Upper lobe of left lung (tissue), 6 donors: ENCODE results near the gene CATSPERD. TPM values are rescaled to one million over a fixed set of nuclear protein-coding genes. Genes with fewer than 3 reads are reported as not detected.

Experiments
- ATAC-seq, 2 donors: fragments of 200-7000 bp; cut with Tn5 transposase; one replicate each; pipeline ENCODE4 v1.9.1; 2022; ENCODE audit warnings: mild to moderate bottlenecking in 2 of 2, moderate library complexity in 2 of 2; ENCODE audit not compliant: low FRiP score in 2 of 2
- DNase-seq, 2 donors: peaks; one replicate each; pipeline ENCODE4 v3.0.0-alpha.2; 2019 to 2020
- H3K27ac ChIP-seq, 4 donors: fragments of 200-600 bp; sonication (generic); one replicate each; pipeline ENCODE4 v1.5.1; 2016 to 2019
- H3K27me3 ChIP-seq, 4 donors: fragments of 200-600 bp; sonication (generic); one replicate each; pipeline ENCODE4 v1.5.1; 2017 to 2019
- H3K36me3 ChIP-seq, 4 donors: fragments of 200-600 bp; sonication (generic); one replicate each; pipeline ENCODE4 v1.5.1; 2016 to 2019
- H3K4me1 ChIP-seq, 4 donors: fragments of 200-600 bp; sonication (generic); one replicate each; pipeline ENCODE4 v1.5.1; 2018 to 2019
- H3K4me3 ChIP-seq, 4 donors: fragments of 200-600 bp; sonication (generic); one replicate each; pipeline ENCODE4 v1.5.1; 2017 to 2019; ENCODE audit warnings: mild to moderate bottlenecking in 2 of 4, moderate library complexity in 1 of 4
- H3K9me3 ChIP-seq, 4 donors: fragments of 200-600 bp; sonication (generic); one replicate each; pipeline ENCODE4 v1.5.1; 2018 to 2019
- EP300 ChIP-seq, 4 donors: sonication (generic); formaldehyde crosslinking; IDR thresholded peaks; one replicate each; pipeline ENCODE4 v1.5.1; 2017; ENCODE audit warnings: antibody characterized with exemption in 4 of 4, control low read depth in 2 of 4
- POLR2A ChIP-seq, 4 donors: fragments of 450-650 bp; IDR thresholded peaks; one replicate each; pipeline ENCODE4 v1.5.1; 2016 to 2017; ENCODE audit warnings: antibody characterized with exemption in 4 of 4, mild to moderate bottlenecking in 2 of 4
- POLR2AphosphoS5 ChIP-seq, 2 donors: sonication (generic); formaldehyde crosslinking; IDR thresholded peaks; one replicate each; pipeline ENCODE4 v1.5.1; 2017; ENCODE audit warnings: antibody characterized with exemption in 2 of 2
- WGBS, 2 donors: methylation state at CpG; one replicate each; pipeline ENCODE4 v1.1.5; 2017 to 2018; 5-methylcytosine and 5-hydroxymethylcytosine counted together
- total RNA-seq, 6 donors: library from RNA; depleted of rRNA in 4 of 6; stranded (reverse); fragments of >200 nt in 4 of 6; gene quantifications; one replicate each; pipeline versions ENCODE4 v1.1.0 to v1.2.1, GENCODE V29; 2016 to 2021
- TF ChIP-seq, protein P1 (sequence below), 6 experiments: fragments of 450-650 bp in 4 of 6; fragments of 200-600 bp in 2 of 6; sonication (generic) in 2 of 6; IDR thresholded peaks; one replicate each; pipeline ENCODE4 v1.5.1; 2016 to 2019; ENCODE audit warnings: antibody characterized with exemption in 6 of 6
- donor health status: DM: no; HTN: no; CAD: no; lungs with moderate emphysema.
- donor health status: DM: no; HTN: yes; CAD: no; lungs with severe emphysema.

CATSPERD gene
- total RNA-seq, 6 donors from 2014 or later, result 1.1 to 5.9 (median 1.7) TPM; not detected in 3

DNA sequence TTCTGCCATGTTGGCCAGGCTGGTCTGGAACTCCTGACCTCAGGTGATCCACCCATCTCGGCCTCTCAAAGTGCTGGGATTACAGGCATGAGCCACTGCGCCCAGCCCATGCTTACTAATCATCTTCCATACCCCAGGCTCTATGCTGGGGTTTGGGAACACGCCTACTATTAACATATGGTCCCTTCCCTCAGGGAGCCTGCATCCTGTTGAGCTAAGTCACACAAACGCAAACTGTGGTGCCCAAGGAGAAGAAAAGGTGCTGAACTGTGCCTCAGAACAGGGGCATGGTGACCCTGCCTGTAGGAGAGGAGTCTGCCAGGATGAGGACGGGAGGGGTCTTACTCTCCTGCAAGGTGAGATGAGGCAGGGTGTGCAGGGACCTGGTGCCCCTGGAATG lies 45.7 kb upstream of the CATSPERD start:
- Histone ChIP-seq H3K27me3 (no peaks in the 10 kb centered on the region), H3K9me3 (no peaks in the 10 kb centered on the region), H3K4me3 (no peak overlapping the region), H3K36me3 (peaks cover 0 to 18% (median 11%) of the 10 kb centered on the region in 4 donors), H3K4me1 (peaks cover 8 to 9% (median 8%) of the 10 kb centered on the region in 4 donors), H3K27ac (no peak overlapping the region)
- 90 to 93% methylated on average over 4 to 5 of the region's 5 CpGs for WGBS, 2 donors
- DNase-seq, result no peak
- TF ChIP-seq POLR2A (IDR thresholded peaks at IDR 0.05) (no peak), POLR2AphosphoS5 (IDR thresholded peaks at IDR 0.05) (no peak), EP300 (IDR thresholded peaks at IDR 0.05) (no peak)
- TF ChIP-seq, protein P1, sequence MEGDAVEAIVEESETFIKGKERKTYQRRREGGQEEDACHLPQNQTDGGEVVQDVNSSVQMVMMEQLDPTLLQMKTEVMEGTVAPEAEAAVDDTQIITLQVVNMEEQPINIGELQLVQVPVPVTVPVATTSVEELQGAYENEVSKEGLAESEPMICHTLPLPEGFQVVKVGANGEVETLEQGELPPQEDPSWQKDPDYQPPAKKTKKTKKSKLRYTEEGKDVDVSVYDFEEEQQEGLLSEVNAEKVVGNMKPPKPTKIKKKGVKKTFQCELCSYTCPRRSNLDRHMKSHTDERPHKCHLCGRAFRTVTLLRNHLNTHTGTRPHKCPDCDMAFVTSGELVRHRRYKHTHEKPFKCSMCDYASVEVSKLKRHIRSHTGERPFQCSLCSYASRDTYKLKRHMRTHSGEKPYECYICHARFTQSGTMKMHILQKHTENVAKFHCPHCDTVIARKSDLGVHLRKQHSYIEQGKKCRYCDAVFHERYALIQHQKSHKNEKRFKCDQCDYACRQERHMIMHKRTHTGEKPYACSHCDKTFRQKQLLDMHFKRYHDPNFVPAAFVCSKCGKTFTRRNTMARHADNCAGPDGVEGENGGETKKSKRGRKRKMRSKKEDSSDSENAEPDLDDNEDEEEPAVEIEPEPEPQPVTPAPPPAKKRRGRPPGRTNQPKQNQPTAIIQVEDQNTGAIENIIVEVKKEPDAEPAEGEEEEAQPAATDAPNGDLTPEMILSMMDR (IDR thresholded peaks at IDR 0.05), result no peak
- no peak for ATAC-seq

DNA sequence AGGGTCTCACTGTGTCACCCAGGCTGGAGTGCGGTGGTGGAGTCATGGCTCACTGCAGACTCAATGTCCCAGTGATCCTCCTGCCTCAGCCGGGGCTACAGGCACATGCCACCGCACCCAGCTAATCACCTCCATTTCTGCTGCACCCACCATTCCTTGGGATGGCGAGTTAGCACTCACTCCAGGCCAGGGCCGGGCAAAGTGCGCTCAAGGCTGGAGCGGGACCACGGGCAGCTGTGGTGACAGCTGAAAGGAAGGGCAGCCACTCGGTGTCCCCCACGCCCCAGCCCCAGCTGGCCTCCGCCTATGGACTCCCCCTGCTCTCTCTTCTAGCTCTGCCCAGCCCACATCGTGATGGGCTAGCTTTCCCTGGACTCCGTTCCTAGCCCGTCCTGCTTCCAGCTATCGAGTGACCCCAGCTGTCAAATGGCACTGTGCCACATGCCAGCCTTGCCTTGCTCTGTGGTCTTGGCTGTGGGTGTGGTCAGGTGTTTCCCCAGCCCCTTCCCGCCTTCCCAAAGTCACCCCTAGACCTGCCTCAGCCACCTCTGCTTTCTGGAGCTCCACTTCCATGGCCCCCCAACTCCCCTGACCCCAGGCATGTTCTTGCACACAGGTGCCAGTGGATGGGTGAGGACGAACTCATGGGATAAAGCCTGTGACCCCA lies 44.2 kb upstream of the CATSPERD start:
- TF ChIP-seq POLR2AphosphoS5 (IDR thresholded peaks at IDR 0.05) (no peak), POLR2A (IDR thresholded peaks at IDR 0.05) (no peak), EP300 (IDR thresholded peaks at IDR 0.05) (no peak)
- TF ChIP-seq, protein P1 (IDR thresholded peaks at IDR 0.05), result no peak
- WGBS, 2 donors, result 85 to 92% methylated on average over 11 to 17 of the region's 17 CpGs
- Histone ChIP-seq H3K4me3 (no peak overlapping the region), H3K36me3 (peaks cover 0 to 9% (median 6%) of the 10 kb centered on the region in 4 donors), H3K4me1 (peaks cover 12 to 17% (median 14%) of the 10 kb centered on the region in 4 donors), H3K27ac (no peak overlapping the region), H3K27me3 (no peaks in the 10 kb centered on the region), H3K9me3 (no peaks in the 10 kb centered on the region)
- DNase-seq (peak in 1 of 2 donors; percentile 75), ATAC-seq (no peak)

DNA sequence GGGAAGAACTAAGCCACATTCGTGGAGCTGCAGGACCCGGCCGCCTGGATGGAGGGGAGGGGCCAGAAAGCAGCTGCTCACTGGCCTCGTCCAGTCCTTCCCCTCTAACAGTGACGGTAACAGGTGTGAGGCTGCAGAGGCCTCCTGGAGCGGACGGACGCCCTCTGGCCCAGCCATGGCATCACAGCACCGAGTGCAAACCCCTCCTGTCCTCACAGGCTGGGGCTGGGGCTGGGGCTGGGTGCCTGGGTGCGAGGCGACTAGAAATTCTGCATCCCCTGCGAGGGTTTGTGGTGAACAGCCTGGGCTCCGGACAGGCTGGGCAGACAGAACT lies 43.7 kb upstream of the CATSPERD start:
- ATAC-seq (no peak), DNase-seq (peak in 1 of 2 donors; percentile 71)
- H3K4me1 ChIP-seq, result peaks cover 14 to 20% (median 17%) of the 10 kb centered on the region in 4 donors
- no peak overlapping the region for H3K4me3 ChIP-seq
- H3K27ac ChIP-seq, result no peak overlapping the region
- no peaks in the 10 kb centered on the region for H3K27me3 ChIP-seq
- no peaks in the 10 kb centered on the region for H3K9me3 ChIP-seq
- TF ChIP-seq EP300 (IDR thresholded peaks at IDR 0.05) (no peak), POLR2A (IDR thresholded peaks at IDR 0.05) (no peak), POLR2AphosphoS5 (IDR thresholded peaks at IDR 0.05) (no peak)
- TF ChIP-seq, protein P1 (IDR thresholded peaks at IDR 0.05), result no peak
- peaks cover 0 to 7% (median 4%) of the 10 kb centered on the region in 4 donors for H3K36me3 ChIP-seq
- 85 to 89% methylated on average over 8 to 12 of the region's 13 CpGs for WGBS, 2 donors

DNA sequence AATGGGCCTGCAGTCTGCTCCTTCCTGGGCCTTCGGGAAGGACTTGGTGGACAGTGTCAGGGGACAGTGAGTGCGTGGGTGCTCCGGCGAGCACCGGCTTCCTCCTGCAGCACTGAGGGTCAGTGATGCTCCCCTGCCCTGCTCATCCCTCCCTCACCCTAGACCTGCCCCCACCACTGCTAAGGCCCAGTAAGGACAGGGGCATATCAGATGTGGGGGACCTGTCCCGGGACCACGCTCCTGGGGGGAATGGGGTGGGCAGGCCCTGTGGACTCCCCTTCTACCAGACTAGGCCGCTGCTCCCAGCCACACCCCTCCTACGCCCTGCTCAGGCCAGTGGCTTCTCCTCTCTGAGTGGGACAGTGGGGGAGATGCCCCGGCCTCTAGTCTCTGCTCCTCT lies 43.3 kb upstream of the CATSPERD start:
- Histone ChIP-seq H3K27ac (no peak overlapping the region), H3K27me3 (no peaks in the 10 kb centered on the region), H3K4me3 (no peak overlapping the region), H3K4me1 (peaks cover 14 to 20% (median 17%) of the 10 kb centered on the region in 4 donors), H3K9me3 (no peaks in the 10 kb centered on the region), H3K36me3 (peaks cover 0 to 5% (median 1%) of the 10 kb centered on the region in 4 donors)
- ATAC-seq (no peak), DNase-seq (peak in 1 of 2 donors; percentile 44)
- 84 to 91% methylated on average over 4 to 10 of the region's 10 CpGs for WGBS, 2 donors
- TF ChIP-seq, protein P1 (IDR thresholded peaks at IDR 0.05), result no peak
- TF ChIP-seq EP300 (IDR thresholded peaks at IDR 0.05), result no peak
- TF ChIP-seq POLR2AphosphoS5 (IDR thresholded peaks at IDR 0.05), result no peak
- TF ChIP-seq POLR2A (IDR thresholded peaks at IDR 0.05), result no peak

DNA sequence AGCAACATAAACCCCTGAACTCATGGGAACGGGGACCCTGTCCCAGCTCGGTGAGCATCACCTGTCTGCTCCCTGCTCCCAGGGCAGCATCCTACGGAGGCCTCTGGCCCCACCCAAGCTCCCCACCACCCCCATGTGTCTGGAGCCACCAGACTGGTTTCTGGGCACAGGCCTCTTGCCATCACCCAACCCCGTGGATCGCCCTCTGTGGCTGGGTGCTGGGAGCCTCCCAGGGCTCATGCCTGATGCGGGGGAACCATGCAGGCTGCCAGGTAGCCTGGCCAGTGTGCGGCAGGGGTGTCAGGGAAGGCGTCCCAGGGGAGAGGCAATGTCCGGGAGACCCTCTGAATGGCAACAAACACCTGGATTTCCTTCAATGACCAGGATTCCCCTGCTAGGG lies 42.9 kb upstream of the CATSPERD start:
- Histone ChIP-seq H3K4me1 (peaks cover 14 to 20% (median 17%) of the 10 kb centered on the region in 4 donors), H3K36me3 (peaks cover 0 to 5% (median 0%) of the 10 kb centered on the region in 4 donors), H3K27ac (no peak overlapping the region), H3K9me3 (no peaks in the 10 kb centered on the region), H3K4me3 (no peak overlapping the region), H3K27me3 (no peaks in the 10 kb centered on the region)
- DNase-seq, result peak in 1 of 2 donors; percentile 47
- no peak for ATAC-seq
- 90 to 91% methylated on average over 5 to 9 of the region's 9 CpGs for WGBS, 2 donors
- no peak for TF ChIP-seq POLR2A (IDR thresholded peaks at IDR 0.05)
- TF ChIP-seq, protein P1 (IDR thresholded peaks at IDR 0.05), result no peak
- no peak for TF ChIP-seq POLR2AphosphoS5 (IDR thresholded peaks at IDR 0.05)
- no peak for TF ChIP-seq EP300 (IDR thresholded peaks at IDR 0.05)
